ENCODE data around the gene SMARCE1.

DNA sequence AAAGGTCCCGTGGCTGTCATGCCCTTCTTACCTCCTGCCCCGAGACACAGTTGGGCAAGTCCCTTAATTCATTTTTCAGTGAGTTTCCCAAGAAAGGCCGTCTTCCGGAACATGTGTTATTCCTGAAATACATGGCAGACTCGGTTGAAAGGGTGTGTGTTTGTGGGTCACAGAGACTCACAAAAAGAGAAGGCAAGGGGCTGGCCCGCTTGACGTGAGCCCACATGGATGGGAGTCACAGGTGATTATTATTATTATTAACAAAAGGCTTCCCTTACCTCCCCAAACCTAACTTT is 48.2 kb downstream of the SMARCE1 start:
- TF ChIP-seq POLR2A (IDR thresholded peaks at IDR 0.05; ENCODE audit: low read length) = no peak
- TF ChIP-seq GATA1 (IDR thresholded peaks at IDR 0.05; ENCODE audit: low read depth, low read length) = no peak
